ENCODE results near the gene ATF5. TPM values are rescaled to one million over a fixed set of nuclear protein-coding genes. Genes with fewer than 3 reads are reported as not detected.
A peak's percentile ranks its signal among the peaks of the same experiment; 100 is the strongest.

Gene ATF5
- total and polyA plus RNA-seq, 2 of the 13 experiments (the other 11 are each of a cell fraction or from before 2014, with no cell fraction given), result 5.2 to 10.3 TPM

- 0 out of 2 replicates have a peak, but pooled peaks have one; percentile 52 for TF ChIP-seq ZXDC (CRISPR knock-in tag; IDR thresholded peaks at IDR 0.05)
- 0 out of 2 replicates have a peak, but pooled peaks have one; percentile 13 for TF ChIP-seq RXRB (CRISPR knock-in tag; IDR thresholded peaks at IDR 0.05; ENCODE audit: borderline replicate concordance)
- TF ChIP-seq ZNF850 (CRISPR knock-in tag; conservative IDR thresholded peaks at IDR 0.05), result no peak
- TF ChIP-seq PHF20 (CRISPR knock-in tag; IDR thresholded peaks at IDR 0.05), result peak; percentile 39
- TF ChIP-seq BCLAF1 (IDR thresholded peaks at IDR 0.05), result no peak
- peak; percentile 74; the same call in 1 of the 2 replicates for TF ChIP-seq ZNF800 (CRISPR knock-in tag; IDR thresholded peaks at IDR 0.05)
- no peak for TF ChIP-seq ZNF646 (CRISPR knock-in tag; IDR thresholded peaks at IDR 0.05)
- no peak; the same call in 1 of the 2 replicates for TF ChIP-seq ZNF276 (CRISPR knock-in tag; IDR thresholded peaks at IDR 0.05; ENCODE audit: low read depth)
- no peak for TF ChIP-seq ELF4 (CRISPR knock-in tag; IDR thresholded peaks at IDR 0.05; ENCODE audit: borderline replicate concordance)
- no peak for TF ChIP-seq ZNF7 (CRISPR knock-in tag; IDR thresholded peaks at IDR 0.05)
- TF ChIP-seq SIN3B (IDR thresholded peaks at IDR 0.05; ENCODE audit: low read length), result no peak
These were observed 842 bp downstream of the ATF5 start (continued) for GRCh38 chr19:49929611-49930482.
